Endothelial cell of umbilical vein (primary cell): ENCODE data around the gene POU2F3. TPM values are rescaled to one million over a fixed set of nuclear protein-coding genes. Genes with fewer than 3 reads are reported as not detected.
"Not testable (repeated sequence)": the region's sequence is repeated elsewhere in the genome, so short reads cannot be mapped to it uniquely, and the experiment has no call there.

Experiments
- BruUV-seq: library from RNA; stranded (reverse); fragments of 400-500 nt; replicated peaks from 2 replicates; lab custom pipeline; 2021; lab: Mats Ljungman, UMichigan
- CTCF ChIA-PET: fragments of 300-600, 350-600 bp; sonication (Branson Sonifier 250); formaldehyde crosslinking; loops from one replicate; lab custom pipeline; 2021; ENCODE audit warnings: antibody characterized with exemption, inconsistent platforms; lab: Charles Lee
- POLR2A ChIA-PET: fragments of 300-600, 350-600 bp; sonication (Branson Sonifier 250); formaldehyde crosslinking; loops from one replicate; lab custom pipeline; 2021; ENCODE audit warnings: antibody characterized with exemption, inconsistent platforms; lab: Charles Lee
- DNase-seq: peaks from one replicate; pipeline ENCODE4 v3.0.0-alpha.2; 2011; ENCODE audit warnings: low read depth, low spot score
- FAIRE-seq: peaks from 2 replicates; lab custom pipeline; 2011; peaks lifted over from hg19 to GRCh38; lab: Jason Lieb, UNC
- H2AFZ ChIP-seq: 2 replicates; pipeline ENCODE4 v1.6.0; 2012; ENCODE audit warnings: low read depth, low read length, control low read depth, inconsistent platforms
- H3K27ac ChIP-seq: 2 replicates; pipeline ENCODE4 v1.5.1; 2011; ENCODE audit warnings: low read depth, mild to moderate bottlenecking, control low read depth, low read length, moderate library complexity; ENCODE audit not compliant: insufficient read depth
- H3K27me3 ChIP-seq, 2 experiments: 2 replicates each; pipeline versions ENCODE4 v1.6.0 to v1.6.1; 2011; ENCODE audit warnings: low read length in 2 of 2, mixed read lengths in 1 of 2; ENCODE audit not compliant: control insufficient read depth in 2 of 2, insufficient read depth in 2 of 2
- H3K36me3 ChIP-seq, 2 experiments: 2 replicates in 1 of 2; 3 replicates in 1 of 2; pipeline ENCODE4 v1.5.1; 2011; ENCODE audit warnings: low read length in 2 of 2, mild to moderate bottlenecking in 1 of 2, moderate library complexity in 1 of 2; ENCODE audit not compliant: control insufficient read depth in 2 of 2, insufficient read depth in 2 of 2; ENCODE audit errors: extremely low read depth in 1 of 2
- H3K4me1 ChIP-seq: 3 replicates; pipeline ENCODE4 v1.5.1; 2011; ENCODE audit warnings: mild to moderate bottlenecking, low read length; ENCODE audit not compliant: control insufficient read depth, insufficient read depth; ENCODE audit errors: extremely low read depth
- H3K4me2 ChIP-seq: 2 replicates; pipeline ENCODE4 v1.6.1; 2011; ENCODE audit warnings: low read length, control low read depth, mixed read lengths; ENCODE audit not compliant: insufficient read depth
- H3K4me3 ChIP-seq, 3 experiments: fragments of 200-600 bp in 1 of 3; sonication (generic), shearing (Covaris generic) in 1 of 3; replicated peaks in 1 of 3; 2 replicates each; pipeline ENCODE4 v1.5.1; 2011 to 2016; ENCODE audit warnings: control low read depth in 3 of 3, low read length in 3 of 3, mild to moderate bottlenecking in 2 of 3, inconsistent platforms in 1 of 3, low read depth in 1 of 3, moderate library complexity in 1 of 3; ENCODE audit not compliant: insufficient read depth in 1 of 3
- H3K79me2 ChIP-seq: 2 replicates; pipeline ENCODE4 v1.6.0; 2012; ENCODE audit warnings: low read length, inconsistent platforms; ENCODE audit not compliant: control insufficient read depth, insufficient read depth
- H3K9ac ChIP-seq: replicated peaks from 2 replicates; pipeline ENCODE3; 2011; ENCODE audit warnings: low read length, control low read depth; ENCODE audit not compliant: insufficient read depth; ENCODE audit errors: extremely low read depth
- H3K9me1 ChIP-seq: replicated peaks from 3 replicates; pipeline ENCODE4 v1.6.0; 2011; ENCODE audit warnings: mild to moderate bottlenecking, low read length; ENCODE audit not compliant: control insufficient read depth, insufficient read depth; ENCODE audit errors: extremely low read depth
- H3K9me3 ChIP-seq: replicated peaks from 2 replicates; pipeline ENCODE4 v1.5.1; 2012; ENCODE audit warnings: low read length, inconsistent platforms; ENCODE audit not compliant: control insufficient read depth, insufficient read depth
- H4K20me1 ChIP-seq: replicated peaks from 2 replicates; pipeline ENCODE3; 2011; ENCODE audit warnings: mild to moderate bottlenecking, low read length; ENCODE audit not compliant: control insufficient read depth, insufficient read depth; ENCODE audit errors: extremely low read depth
- POLR2A ChIP-seq: IDR thresholded peaks from 2 replicates; pipeline ENCODE4 v1.6.1; 2012; ENCODE audit warnings: low read depth, mild to moderate bottlenecking, control low read depth, low read length
- dilution Hi-C: fragments of 300-500 bp; cut with MboI; formaldehyde crosslinking; loops from one replicate; pipeline ENCODE4 v1.15.0; 2019; ENCODE audit warnings: low sequenced_read_pairs; ENCODE audit not compliant: extremely low pct_ligation_motif_present
- intact Hi-C: fragments of 100-400 bp; cut with micrococcal nuclease; formaldehyde crosslinking; loops from one replicate; pipeline ENCODE4 v1.10.0; 2022
- polyA plus RNA-seq, 4 experiments: library from polyadenylated mRNA; depleted of rRNA in 3 of 4; stranded (reverse) in 3 of 4; unstranded in 1 of 4; fragments of >200 nt; gene quantifications; 2 replicates each; pipeline versions ENCODE4 v1.2.1 to v1.2.3, GENCODE V29; 2011 to 2012; ENCODE audit warnings: missing spikeins in 1 of 4
- total RNA-seq: library from RNA; stranded (reverse); gene quantifications from 2 replicates; pipeline ENCODE4 v1.2.3, GENCODE V29; 2021

The POU2F3 gene
- total and polyA plus RNA-seq, 2 donors (not counting 3 experiments of a cell fraction or from before 2014, with no cell fraction given) = 0.06 TPM; not detected in 1

DNA sequence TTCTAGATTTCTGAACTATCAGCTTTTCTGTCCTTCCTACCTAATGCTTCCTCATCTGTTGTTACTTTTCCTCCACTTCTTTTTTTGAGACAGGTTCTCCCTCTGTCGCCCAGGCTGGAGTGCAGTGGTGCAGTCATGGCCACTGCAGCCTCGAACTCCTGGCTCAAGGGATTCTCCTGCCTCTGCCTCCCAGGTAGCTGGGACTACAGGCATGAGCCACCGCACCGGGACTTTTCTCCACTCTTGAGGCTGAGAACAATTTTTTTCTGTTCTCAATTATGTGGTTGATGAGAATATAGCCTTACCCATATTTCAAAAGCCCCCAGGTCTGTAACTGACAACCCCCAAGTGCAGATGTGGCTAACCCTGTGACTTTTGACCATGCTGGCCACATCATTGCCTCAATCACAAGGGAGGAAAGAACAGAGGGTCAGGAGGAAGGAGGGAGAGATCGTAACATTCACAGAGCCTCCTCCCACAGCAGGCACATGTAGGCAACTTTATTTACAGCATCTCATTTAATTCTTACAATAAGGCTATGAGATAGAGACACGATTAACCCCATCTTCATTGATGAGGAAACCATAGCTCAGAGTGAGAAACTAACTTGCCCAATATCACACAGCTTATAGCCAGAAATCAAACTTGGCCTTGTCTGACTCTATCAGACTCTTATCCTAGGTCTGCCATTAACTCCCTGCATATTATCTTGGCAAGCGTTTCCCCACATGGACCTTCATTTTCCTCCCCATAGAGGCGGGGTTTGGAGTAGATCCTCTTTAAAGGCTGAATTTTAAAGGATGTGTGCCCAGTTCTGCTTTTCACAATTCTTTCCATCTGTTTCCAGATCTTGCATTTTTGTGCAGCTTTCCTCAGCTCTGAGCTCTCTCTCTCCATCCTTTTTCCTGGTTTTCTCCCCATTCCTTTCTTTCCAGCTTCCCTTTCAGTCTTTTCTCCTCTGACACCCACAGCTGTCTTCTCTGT, 9.6 kb downstream of the POU2F3 start:
- DNase-seq (no peak), FAIRE-seq (no peak)
- ChIA-PET POLR2A (no interaction called here), CTCF (interaction anchor here (0.8 to 4.6 kb wide), 9 partner anchors 9 to 553 kb away, joined by 3 to 33 read pairs (median 4); no protein-coding TSS in a partner anchor)
- no peak overlapping the region for H3K9ac ChIP-seq
- dilution Hi-C loops = no loop called here
- no peaks in the 10 kb centered on the region for H3K9me3 ChIP-seq
- TF ChIP-seq POLR2A = no peak
- no peaks in the 10 kb centered on the region for H3K9me1 ChIP-seq
- no peak overlapping the region for H3K27ac ChIP-seq
- H4K20me1 ChIP-seq = no peaks in the 10 kb centered on the region
- no peak overlapping the region for H2AFZ ChIP-seq
- intact Hi-C loops = no loop called here
- H3K4me1 ChIP-seq = peaks cover 4% of the 10 kb centered on the region
- peaks cover 23 to 35% of the 10 kb centered on the region in 2 experiments for H3K27me3 ChIP-seq
- BruUV-seq = no TSS peak
- no peaks in the 10 kb centered on the region for H3K79me2 ChIP-seq
- H3K4me2 ChIP-seq = no peak overlapping the region
- H3K4me3 ChIP-seq = no peak overlapping the region
- H3K36me3 ChIP-seq = no peaks in the 10 kb centered on the region

DNA sequence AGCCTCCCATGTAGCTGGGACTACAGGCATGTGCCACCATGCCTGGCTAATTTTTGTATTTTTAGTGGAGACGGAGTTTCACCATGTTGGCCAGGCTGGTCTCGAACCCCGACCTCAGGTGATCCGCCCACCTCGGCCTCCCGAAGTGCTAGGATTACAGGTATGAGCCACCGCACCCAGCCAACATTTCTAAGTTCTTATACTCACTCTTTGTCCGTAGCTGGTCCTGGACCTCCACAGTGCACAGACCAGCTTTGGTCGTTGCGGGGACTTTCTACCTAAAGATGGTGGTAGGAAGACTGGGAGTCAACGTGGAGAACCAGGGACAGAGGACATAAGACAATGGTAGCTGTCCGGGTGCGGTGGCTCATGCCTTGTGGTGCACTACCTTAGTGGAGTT, 13.4 kb downstream of the POU2F3 start:
- CTCF ChIA-PET = not testable (repeated sequence)

More for the DNA sequence above, 13.4 kb downstream of the POU2F3 start:
- POLR2A ChIA-PET, H3K4me3 ChIP-seq, H2AFZ ChIP-seq, H3K9ac ChIP-seq, dilution Hi-C loops, H3K4me1 ChIP-seq, H3K9me3 ChIP-seq, FAIRE-seq, H3K4me2 ChIP-seq, H4K20me1 ChIP-seq, H3K27ac ChIP-seq, intact Hi-C loops, H3K79me2 ChIP-seq, H3K36me3 ChIP-seq, H3K9me1 ChIP-seq, BruUV-seq, DNase-seq: not testable (repeated sequence)
- peaks cover 16 to 27% of the 10 kb centered on the region in 2 experiments for H3K27me3 ChIP-seq
